H1 (cell line): ENCODE measurements around the gene GRAMD1B. TPM values are rescaled to one million over a fixed set of nuclear protein-coding genes. Genes with fewer than 3 reads are reported as not detected.
"Not testable (repeated sequence)": the region's sequence is repeated elsewhere in the genome, so short reads cannot be mapped to it uniquely, and the experiment has no call there.

ENCODE experiments used
- CTCF ChIA-PET: fragments of 300-600 bp; sonication (Branson Sonifier 250); formaldehyde crosslinking; loops from one replicate; lab custom pipeline; 2021; ENCODE audit not compliant: partially characterized antibody; lab: Charles Lee
- POLR2A ChIA-PET: fragments of 300-600 bp; sonication (Branson Sonifier 250); formaldehyde crosslinking; loops from one replicate; lab custom pipeline; 2021; ENCODE audit warnings: inconsistent platforms; ENCODE audit not compliant: partially characterized antibody; lab: Charles Lee
- DNase-seq, 2 experiments: peaks; one replicate each; pipeline versions ENCODE4 v3.0.0 to v3.0.0-alpha.2; 2010 to 2022; ENCODE audit warnings: low spot score in 2 of 2, low read depth in 1 of 2, mixed read lengths in 1 of 2
- FAIRE-seq: peaks from 2 replicates; lab custom pipeline; 2011; peaks lifted over from hg19 to GRCh38; lab: Jason Lieb, UNC
- H2AFZ ChIP-seq: 2 replicates; pipeline ENCODE4 v1.8.1; 2012; ENCODE audit warnings: low read length, inconsistent platforms
- H2AK5ac ChIP-seq: 2 replicates; pipeline ENCODE4 v1.6.1; 2013; ENCODE audit warnings: low read depth, low read length
- H2BK120ac ChIP-seq: replicated peaks from 2 replicates; pipeline ENCODE3; 2013; ENCODE audit warnings: low read depth, low read length, inconsistent platforms
- H2BK12ac ChIP-seq: 2 replicates; pipeline ENCODE4 v1.6.1; 2013; ENCODE audit warnings: low read depth, low read length
- H2BK15ac ChIP-seq: 2 replicates; pipeline ENCODE4 v1.6.1; 2013; ENCODE audit warnings: low read length
- H2BK20ac ChIP-seq: 2 replicates; pipeline ENCODE4 v1.6.1; 2013; ENCODE audit warnings: low read length
- H2BK5ac ChIP-seq: 2 replicates; pipeline ENCODE4 v1.6.1; 2013; ENCODE audit warnings: low read depth, low read length
- H3K14ac ChIP-seq: 2 replicates; pipeline ENCODE4 v1.6.1; 2013; ENCODE audit warnings: inconsistent platforms; ENCODE audit not compliant: insufficient read length
- H3K18ac ChIP-seq: 2 replicates; pipeline ENCODE4 v1.6.1; 2013; ENCODE audit warnings: low read length; ENCODE audit errors: extremely low read depth
- H3K23ac ChIP-seq: 2 replicates; pipeline ENCODE4 v1.6.1; 2013; ENCODE audit warnings: inconsistent platforms; ENCODE audit not compliant: insufficient read length
- H3K23me2 ChIP-seq: 2 replicates; pipeline ENCODE4 v1.6.1; 2013; ENCODE audit warnings: low read depth, low read length
- H3K27ac ChIP-seq: 2 replicates; pipeline ENCODE4 v1.6.1; 2011; ENCODE audit warnings: low read depth, low read length, inconsistent platforms
- H3K27me3 ChIP-seq, 4 experiments: replicated peaks in 1 of 4; 1 replicate in 1 of 4; 2 replicates in 3 of 4; pipeline versions ENCODE4 v1.6.1 to v1.8.1; 2011 to 2013; ENCODE audit warnings: low read length in 3 of 4, mild to moderate bottlenecking in 3 of 4, inconsistent platforms in 2 of 4, mixed read lengths in 2 of 4, moderate library complexity in 1 of 4; ENCODE audit not compliant: control insufficient read depth in 3 of 4, insufficient read depth in 3 of 4; ENCODE audit errors: extremely low read depth in 1 of 4
- H3K36me3 ChIP-seq, 4 experiments: 2 replicates each; pipeline versions ENCODE4 v1.6.1 to v1.8.1; 2011 to 2013; ENCODE audit warnings: mild to moderate bottlenecking in 4 of 4, low read length in 3 of 4, moderate library complexity in 2 of 4, control low read depth in 1 of 4, inconsistent platforms in 1 of 4; ENCODE audit not compliant: insufficient read depth in 4 of 4, control insufficient read depth in 2 of 4
- H3K4ac ChIP-seq: replicated peaks from 2 replicates; pipeline ENCODE3; 2013; ENCODE audit warnings: low read length, low read depth, mixed read lengths, inconsistent platforms; ENCODE audit not compliant: insufficient read length
- H3K4me1 ChIP-seq, 4 experiments: replicated peaks in 1 of 4; 1 replicate in 1 of 4; 2 replicates in 3 of 4; pipeline versions ENCODE4 v1.6.1 to v1.8.1; 2011 to 2013; ENCODE audit warnings: low read length in 3 of 4, inconsistent platforms in 2 of 4, mixed read lengths in 1 of 4; ENCODE audit not compliant: insufficient read depth in 4 of 4, control insufficient read depth in 3 of 4
- H3K4me2 ChIP-seq, 2 experiments: 2 replicates each; pipeline versions ENCODE4 v1.6.1 to v1.8.1; 2011 to 2013; ENCODE audit warnings: low read depth in 2 of 2, low read length in 2 of 2, control low read depth in 1 of 2, inconsistent platforms in 1 of 2, mild to moderate bottlenecking in 1 of 2; ENCODE audit not compliant: insufficient read depth in 1 of 2
- H3K4me3 ChIP-seq, 4 experiments: fragments of 200-600, 300-600 bp in 1 of 4; sonication (generic), shearing (Covaris generic), sonication (Bioruptor Twin) in 1 of 4; 2 replicates each; pipeline versions ENCODE4 v1.5.1 to v1.8.1; 2011 to 2016; ENCODE audit warnings: low read length in 4 of 4, low read depth in 3 of 4, control low read depth in 2 of 4, inconsistent platforms in 2 of 4, mild to moderate bottlenecking in 2 of 4, mixed read lengths in 1 of 4, moderate library complexity in 1 of 4; ENCODE audit not compliant: insufficient read depth in 2 of 4; ENCODE audit errors: extremely low read depth in 1 of 4
- H3K56ac ChIP-seq: replicated peaks from 2 replicates; pipeline ENCODE3; 2013; ENCODE audit warnings: low read depth, mild to moderate bottlenecking, mixed read lengths, low read length, inconsistent platforms; ENCODE audit not compliant: insufficient read length
- H3K79me1 ChIP-seq: 2 replicates; pipeline ENCODE4 v1.6.1; 2013; ENCODE audit warnings: low read depth, low read length, control low read depth
- H3K79me2 ChIP-seq, 2 experiments: 2 replicates each; pipeline versions ENCODE4 v1.6.1 to v1.8.1; 2012 to 2013; ENCODE audit warnings: low read length in 2 of 2, mild to moderate bottlenecking in 2 of 2, inconsistent platforms in 1 of 2; ENCODE audit not compliant: insufficient read depth in 2 of 2, control insufficient read depth in 1 of 2
- H3K9ac ChIP-seq, 4 experiments: replicated peaks in 1 of 4; 1 replicate in 1 of 4; 2 replicates in 3 of 4; pipeline versions ENCODE4 v1.6.1 to v1.8.1; 2011 to 2013; ENCODE audit warnings: low read depth in 3 of 4, low read length in 3 of 4, control low read depth in 2 of 4, mild to moderate bottlenecking in 2 of 4, moderate library complexity in 2 of 4, inconsistent platforms in 1 of 4; ENCODE audit errors: extremely low read depth in 1 of 4
- H3K9me3 ChIP-seq, 2 experiments: 2 replicates each; pipeline versions ENCODE4 v1.6.1 to v1.8.1; 2012 to 2013; ENCODE audit warnings: mild to moderate bottlenecking in 2 of 2, moderate library complexity in 2 of 2, control low read depth in 1 of 2, inconsistent platforms in 1 of 2, low read depth in 1 of 2, low read length in 1 of 2, mixed read lengths in 1 of 2; ENCODE audit not compliant: insufficient read depth in 2 of 2
- H4K20me1 ChIP-seq, 2 experiments: replicated peaks in 1 of 2; 2 replicates each; pipeline versions ENCODE3 to v1.8.1; 2011 to 2013; ENCODE audit warnings: inconsistent platforms in 2 of 2, low read length in 2 of 2, mild to moderate bottlenecking in 1 of 2; ENCODE audit not compliant: insufficient read depth in 2 of 2, control insufficient read depth in 1 of 2
- H4K5ac ChIP-seq: 2 replicates; pipeline ENCODE4 v1.6.1; 2013; ENCODE audit warnings: low read length, low read depth, mixed read lengths, inconsistent platforms; ENCODE audit not compliant: insufficient read length
- H4K8ac ChIP-seq: 2 replicates; pipeline ENCODE4 v1.8.0; 2013; ENCODE audit warnings: mild to moderate bottlenecking, moderate library complexity, low read length, inconsistent platforms; ENCODE audit not compliant: insufficient read depth; ENCODE audit errors: extremely low read depth
- H4K91ac ChIP-seq: replicated peaks from 2 replicates; pipeline ENCODE3; 2013; ENCODE audit warnings: low read length, mixed read lengths, inconsistent platforms; ENCODE audit not compliant: insufficient read length
- WGBS, 2 experiments: shearing (Covaris generic) in 1 of 2; methylation state at CpG; one replicate each; pipeline versions ENCODE4 v1.1.6 to v1.1.7; 2013 to 2015; ENCODE audit warnings: low lambda C conversion rate in 2 of 2, mixed read lengths in 2 of 2, inconsistent platforms in 1 of 2, low coverage in 1 of 2, missing lambda C conversion rate in 1 of 2; ENCODE audit not compliant: insufficient replicate concordance in 2 of 2, insufficient coverage in 1 of 2, insufficient read length in 1 of 2; ENCODE audit errors: extremely low coverage in 1 of 2, missing lambda C conversion rate in 1 of 2; 5-methylcytosine and 5-hydroxymethylcytosine counted together
- polyA plus RNA-seq, 7 experiments: library from polyadenylated mRNA; depleted of rRNA in 3 of 7; stranded (reverse) in 5 of 7; unstranded in 2 of 7; fragments of >200 nt in 5 of 7; fragments of 200-250 nt in 2 of 7; gene quantifications; 1 replicate in 5 of 7; 2 replicates in 1 of 7; 4 replicates in 1 of 7; pipeline versions ENCODE4 v1.2.1 to v1.2.3, GENCODE V29; 2011 to 2013; ENCODE audit warnings: missing spikeins in 2 of 7, mixed read lengths in 2 of 7
- total RNA-seq: library from RNA; stranded (reverse); fragmentation: NEBNext Ultra II Directional; extraction: Animal tissue kit (Norgen Biotek cat#: 25700); gene quantifications from 2 replicates; pipeline ENCODE4 v1.2.1, GENCODE V29; 2021

The GRAMD1B gene
- total and polyA plus RNA-seq, 2 of the 8 experiments (the other 6 are each of a cell fraction or from before 2014, with no cell fraction given): 10.1 to 21.2 TPM

DNA sequence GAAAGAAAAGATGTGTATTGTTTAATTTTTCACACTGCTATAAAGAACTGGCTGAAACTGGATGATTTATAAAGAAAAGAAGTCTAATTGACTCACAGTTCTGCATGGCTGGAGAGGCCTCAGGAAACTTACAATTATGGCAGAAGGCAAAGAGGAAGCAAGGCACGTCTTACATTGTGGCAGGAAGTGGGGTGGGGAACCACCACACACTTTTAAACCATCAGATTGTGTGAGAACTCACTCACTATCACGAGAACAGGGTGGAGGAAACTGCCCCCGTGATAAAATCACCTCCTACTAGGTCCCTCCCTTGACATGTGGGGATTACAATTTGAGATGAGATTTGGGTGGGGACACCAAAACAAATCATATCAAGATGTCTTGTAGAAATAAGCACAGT is 229.9 kb downstream of the GRAMD1B start:
- H4K20me1 ChIP-seq, H2AFZ ChIP-seq, H2BK20ac ChIP-seq, H3K4me3 ChIP-seq, H2BK12ac ChIP-seq, H3K79me2 ChIP-seq, H4K91ac ChIP-seq, H3K27ac ChIP-seq, H3K14ac ChIP-seq, H4K5ac ChIP-seq, H3K56ac ChIP-seq, H3K4ac ChIP-seq, H3K9me3 ChIP-seq, H2BK5ac ChIP-seq, H3K4me2 ChIP-seq, H4K8ac ChIP-seq, H3K79me1 ChIP-seq, H3K23ac ChIP-seq, H3K18ac ChIP-seq, H2BK120ac ChIP-seq, H3K36me3 ChIP-seq, H3K9ac ChIP-seq, H3K23me2 ChIP-seq, POLR2A ChIA-PET, H2BK15ac ChIP-seq, DNase-seq, H2AK5ac ChIP-seq, H3K4me1 ChIP-seq, FAIRE-seq: not testable (repeated sequence)
- CTCF ChIA-PET: interaction anchor here (1.3 kb wide), 1 partner anchor 48 kb away, joined by 4 read pairs; no protein-coding TSS in a partner anchor
- H3K27me3 ChIP-seq: peaks cover 4 to 13% (median 7%) of the 10 kb centered on the region in 4 experiments; a peak in 5 of 7 replicates
- 86% methylated on average over 3 of the region's 3 CpGs; no CpG with 5 or more reads in 1 of the 2 experiments for WGBS, 2 experiments
